ENCODE measurements around the gene OXLD1.

OXLD1 gene

GRCh38 chr17:81646869-81647600 lies 19.4 kb downstream of the OXLD1 start:
- no peak for TF ChIP-seq CTCF (IDR thresholded peaks at IDR 0.05; ENCODE audit: low read depth, low read length)

GRCh38 chr17:81644976-81645952 lies 21.1 kb downstream of the OXLD1 start:
- DNase-seq (ENCODE audit: low read depth in 2 of 2), result no peak
- H3K4me3 ChIP-seq (replicated peaks in 1 of 2; ENCODE audit: low read depth in 2 of 2, low read length in 2 of 2), result no peak overlapping the region
- no peak for TF ChIP-seq CTCF (IDR thresholded peaks at IDR 0.05; ENCODE audit: low read depth, low read length)

More at GRCh38 chr17:81646869-81647600, 19.4 kb downstream of the OXLD1 start:
- no peak overlapping the region for H3K4me3 ChIP-seq (replicated peaks in 1 of 2; ENCODE audit: low read depth in 2 of 2, low read length in 2 of 2)
- DNase-seq (ENCODE audit: low read depth in 2 of 2), result no peak

DNA sequence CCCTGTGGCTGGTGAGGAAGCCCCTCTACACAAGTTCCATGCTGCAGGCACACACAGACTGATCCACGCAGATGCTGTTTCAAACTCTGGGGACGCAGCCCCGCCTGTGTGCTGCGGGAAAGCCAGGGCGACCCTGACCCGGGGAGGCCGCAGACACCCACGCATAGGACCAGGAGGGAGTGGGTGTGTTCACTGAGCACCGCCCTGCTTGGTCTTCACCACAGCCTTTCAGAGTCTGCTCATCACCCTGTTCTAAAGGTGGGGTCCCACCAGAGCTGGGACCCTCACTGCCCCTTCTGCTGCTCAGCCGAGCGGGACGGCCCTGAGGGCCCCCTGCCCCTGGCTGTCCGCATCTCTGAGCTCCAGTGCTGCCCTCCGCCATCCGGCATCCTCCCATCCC lies 21.9 kb downstream of the OXLD1 start:
- no peak overlapping the region for H3K4me3 ChIP-seq (replicated peaks in 1 of 2; ENCODE audit: low read depth in 2 of 2, low read length in 2 of 2)
- DNase-seq (ENCODE audit: low read depth in 2 of 2), result no peak
- no peak for TF ChIP-seq CTCF (IDR thresholded peaks at IDR 0.05; ENCODE audit: low read depth, low read length)

- TF ChIP-seq CTCF (IDR thresholded peaks at IDR 0.05; ENCODE audit: low read depth, low read length), result no peak
- no peak overlapping the region for H3K4me3 ChIP-seq (replicated peaks in 1 of 2; ENCODE audit: low read depth in 2 of 2, low read length in 2 of 2)
Measured at GRCh38 chr17:81641825-81642489, 24.4 kb downstream of the OXLD1 start.

GRCh38 chr17:81640011-81640410 lies 26.4 kb downstream of the OXLD1 start:
- no peak overlapping the region for H3K4me3 ChIP-seq (replicated peaks in 1 of 2; ENCODE audit: low read depth in 2 of 2, low read length in 2 of 2)
- TF ChIP-seq CTCF (IDR thresholded peaks at IDR 0.05; ENCODE audit: low read depth, low read length), result no peak
- no peak for DNase-seq (ENCODE audit: low read depth in 2 of 2)

More at GRCh38 chr17:81641825-81642489, 24.4 kb downstream of the OXLD1 start:
- peak; percentile 30 to 73 for DNase-seq (ENCODE audit: low read depth in 2 of 2)

DNA sequence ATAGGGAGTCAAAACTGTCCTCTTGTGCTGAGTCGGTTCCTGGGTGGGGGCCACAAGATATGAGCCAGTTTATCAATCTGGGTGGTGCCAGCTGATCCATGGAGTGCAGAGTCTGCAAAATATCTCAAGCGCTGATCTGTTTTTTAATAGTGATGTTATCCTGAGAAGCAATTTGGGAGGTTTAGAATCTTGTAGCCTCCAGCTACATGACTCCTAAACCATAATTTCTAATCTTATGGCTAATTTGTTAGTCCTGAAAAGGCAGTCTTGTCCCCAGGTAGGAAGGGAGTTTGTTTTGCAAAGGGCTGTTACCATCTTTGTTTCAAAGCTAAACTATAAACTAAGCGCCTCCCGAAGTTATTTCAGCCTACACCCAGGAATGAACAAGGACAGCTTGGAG lies 27.7 kb downstream of the OXLD1 start:
- H3K4me3 ChIP-seq (replicated peaks in 1 of 2; ENCODE audit: low read depth in 2 of 2, low read length in 2 of 2), result no peak overlapping the region
- TF ChIP-seq CTCF (IDR thresholded peaks at IDR 0.05; ENCODE audit: low read depth, low read length), result no peak
- no peak for DNase-seq (ENCODE audit: low read depth in 2 of 2)

Measured in cardiac fibroblast (primary cell).